Measurements from ENCODE around the gene SUPV3L1.
"Not testable (repeated sequence)": the region's sequence is repeated elsewhere in the genome, so short reads cannot be mapped to it uniquely, and the experiment has no call there.

SUPV3L1 gene

DNA sequence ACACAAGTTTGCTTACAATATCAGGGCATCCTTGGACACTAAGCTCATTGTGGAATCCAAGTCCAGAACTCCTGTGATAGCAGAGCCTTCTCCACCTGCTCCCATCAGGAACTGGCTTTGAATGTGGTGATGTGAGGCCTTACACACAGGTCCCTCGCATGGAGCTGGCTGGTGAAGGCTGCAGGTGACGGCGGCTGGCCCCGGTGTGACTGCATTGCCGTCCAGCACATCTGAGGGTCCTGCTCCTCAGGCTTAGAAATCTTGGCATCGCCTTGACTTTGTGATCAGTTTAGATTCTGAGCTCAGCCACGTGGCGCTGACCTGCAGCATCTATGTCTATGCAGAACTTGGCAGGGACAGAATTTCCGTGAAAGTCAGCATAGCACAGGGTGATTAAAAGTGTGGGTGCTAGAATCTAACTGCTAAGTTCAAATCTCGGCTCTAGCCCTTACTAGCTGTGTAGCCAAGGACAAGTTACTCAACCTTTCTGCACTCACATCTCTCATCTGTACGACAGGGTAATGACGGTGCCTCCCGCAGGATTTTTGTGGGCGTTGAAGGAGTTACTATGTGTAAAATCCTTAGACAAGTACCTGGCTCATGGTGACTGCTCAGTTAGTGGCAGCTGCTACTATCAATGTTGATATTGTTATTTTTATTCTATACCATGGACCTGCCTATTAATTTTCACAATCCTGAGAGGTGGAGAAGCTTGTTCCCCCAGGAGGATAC lies 66.7 kb downstream of the SUPV3L1 start:
- H3K4me3 ChIP-seq (ENCODE audit: low read depth, low read length) = no peak overlapping the region
- no peak for DNase-seq (ENCODE audit: low read depth)
- TF ChIP-seq, protein P1, sequence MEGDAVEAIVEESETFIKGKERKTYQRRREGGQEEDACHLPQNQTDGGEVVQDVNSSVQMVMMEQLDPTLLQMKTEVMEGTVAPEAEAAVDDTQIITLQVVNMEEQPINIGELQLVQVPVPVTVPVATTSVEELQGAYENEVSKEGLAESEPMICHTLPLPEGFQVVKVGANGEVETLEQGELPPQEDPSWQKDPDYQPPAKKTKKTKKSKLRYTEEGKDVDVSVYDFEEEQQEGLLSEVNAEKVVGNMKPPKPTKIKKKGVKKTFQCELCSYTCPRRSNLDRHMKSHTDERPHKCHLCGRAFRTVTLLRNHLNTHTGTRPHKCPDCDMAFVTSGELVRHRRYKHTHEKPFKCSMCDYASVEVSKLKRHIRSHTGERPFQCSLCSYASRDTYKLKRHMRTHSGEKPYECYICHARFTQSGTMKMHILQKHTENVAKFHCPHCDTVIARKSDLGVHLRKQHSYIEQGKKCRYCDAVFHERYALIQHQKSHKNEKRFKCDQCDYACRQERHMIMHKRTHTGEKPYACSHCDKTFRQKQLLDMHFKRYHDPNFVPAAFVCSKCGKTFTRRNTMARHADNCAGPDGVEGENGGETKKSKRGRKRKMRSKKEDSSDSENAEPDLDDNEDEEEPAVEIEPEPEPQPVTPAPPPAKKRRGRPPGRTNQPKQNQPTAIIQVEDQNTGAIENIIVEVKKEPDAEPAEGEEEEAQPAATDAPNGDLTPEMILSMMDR (IDR thresholded peaks at IDR 0.05; ENCODE audit: low read depth, low read length, missing control alignments) = no peak
- in situ Hi-C loops (cut with HindIII; ENCODE audit: low sequenced_read_pairs) = no loop called here

- TF ChIP-seq, protein P1 (IDR thresholded peaks at IDR 0.05; ENCODE audit: low read depth, low read length, missing control alignments) = no peak
- no peak for DNase-seq (ENCODE audit: low read depth)
- in situ Hi-C loops (cut with HindIII; ENCODE audit: low sequenced_read_pairs) = no loop called here
- no peak overlapping the region for H3K4me3 ChIP-seq (ENCODE audit: low read depth, low read length)
Observed at GRCh38 chr10:69247313-69247710, 67.3 kb downstream of the SUPV3L1 start.

DNA sequence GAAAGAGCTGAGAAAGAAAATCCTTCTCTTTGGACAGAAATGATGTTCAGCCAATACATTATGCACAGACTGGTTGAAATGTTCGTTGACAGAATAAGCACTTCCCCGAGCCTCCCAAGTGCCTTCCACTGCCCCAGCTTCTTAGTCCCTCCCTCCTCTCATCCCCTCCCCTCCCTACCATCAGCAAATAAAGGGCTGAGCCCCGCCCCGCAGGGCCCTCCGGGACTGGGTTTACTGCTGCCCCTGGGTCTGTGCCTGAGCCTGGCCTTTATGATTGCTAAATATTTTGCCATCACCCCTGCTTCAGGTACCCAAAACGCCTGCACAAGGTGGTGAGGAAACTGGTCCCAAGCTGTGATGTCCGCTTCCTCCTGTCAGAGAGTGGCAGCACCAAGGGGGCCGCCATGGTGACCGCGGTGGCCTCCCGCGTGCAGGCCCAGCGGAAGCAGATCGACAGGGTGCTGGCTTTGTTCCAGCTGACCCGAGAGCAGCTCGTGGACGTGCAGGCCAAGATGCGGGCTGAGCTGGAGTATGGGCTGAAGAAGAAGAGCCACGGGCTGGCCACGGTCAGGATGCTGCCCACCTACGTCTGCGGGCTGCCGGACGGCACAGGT lies 68.2 kb downstream of the SUPV3L1 start:
- H3K4me3 ChIP-seq (ENCODE audit: low read depth, low read length) = no peak overlapping the region
- in situ Hi-C loops (cut with HindIII; ENCODE audit: low sequenced_read_pairs) = no loop called here
- TF ChIP-seq, protein P1 (IDR thresholded peaks at IDR 0.05; ENCODE audit: low read depth, low read length, missing control alignments) = no peak
- no peak for DNase-seq (ENCODE audit: low read depth)

DNA sequence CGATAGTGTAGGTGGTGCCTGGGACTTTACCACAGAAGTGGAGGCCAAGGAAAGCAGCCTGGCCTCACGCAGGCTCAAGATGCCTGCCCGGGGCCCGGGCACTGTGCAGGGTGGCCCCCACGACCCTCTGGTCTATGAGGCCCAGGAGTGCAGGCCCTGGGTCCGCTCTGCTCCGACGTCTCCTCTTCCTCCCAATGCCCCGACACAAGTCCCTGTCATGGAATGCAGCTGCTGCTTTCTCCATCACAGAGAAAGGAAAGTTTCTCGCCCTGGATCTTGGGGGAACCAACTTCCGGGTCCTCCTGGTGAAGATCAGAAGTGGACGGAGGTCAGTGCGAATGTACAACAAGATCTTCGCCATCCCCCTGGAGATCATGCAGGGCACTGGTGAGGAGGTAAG lies 70.0 kb downstream of the SUPV3L1 start:
- DNase-seq (ENCODE audit: low read depth) = no peak
- H3K4me3 ChIP-seq (ENCODE audit: low read depth, low read length) = no peak overlapping the region
- TF ChIP-seq, protein P1 (IDR thresholded peaks at IDR 0.05; ENCODE audit: low read depth, low read length, missing control alignments) = no peak
- in situ Hi-C loops (cut with HindIII; ENCODE audit: low sequenced_read_pairs) = no loop called here

DNA sequence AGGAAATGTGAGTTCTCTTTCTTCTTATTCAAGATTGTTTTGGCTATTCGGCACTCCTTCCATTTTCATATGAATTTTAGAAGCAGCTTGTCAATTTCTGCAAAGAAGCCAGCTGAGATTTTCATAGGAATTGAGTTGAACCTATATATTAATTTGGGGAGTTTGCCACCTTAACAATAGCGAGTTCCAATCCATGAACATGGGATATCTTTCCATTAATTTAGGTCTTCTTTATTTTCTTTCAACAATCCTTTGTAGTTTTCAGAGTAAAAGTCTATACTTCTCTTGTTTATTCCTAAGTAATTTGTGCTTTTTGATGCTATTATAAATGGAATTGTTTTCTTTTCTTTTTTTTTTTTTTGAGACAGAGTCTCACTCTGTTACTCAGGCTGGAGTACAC lies 71.4 kb downstream of the SUPV3L1 start:
- H3K4me3 ChIP-seq (ENCODE audit: low read depth, low read length); in situ Hi-C loops (cut with HindIII; ENCODE audit: low sequenced_read_pairs); DNase-seq (ENCODE audit: low read depth): not testable (repeated sequence)

GRCh38 chr10:69253171-69253570 lies 73.1 kb downstream of the SUPV3L1 start:
- in situ Hi-C loops (cut with HindIII; ENCODE audit: low sequenced_read_pairs) = no loop called here
- H3K4me3 ChIP-seq (ENCODE audit: low read depth, low read length) = no peak overlapping the region
- DNase-seq (ENCODE audit: low read depth) = no peak
- TF ChIP-seq, protein P1 (IDR thresholded peaks at IDR 0.05; ENCODE audit: low read depth, low read length, missing control alignments) = no peak

DNA sequence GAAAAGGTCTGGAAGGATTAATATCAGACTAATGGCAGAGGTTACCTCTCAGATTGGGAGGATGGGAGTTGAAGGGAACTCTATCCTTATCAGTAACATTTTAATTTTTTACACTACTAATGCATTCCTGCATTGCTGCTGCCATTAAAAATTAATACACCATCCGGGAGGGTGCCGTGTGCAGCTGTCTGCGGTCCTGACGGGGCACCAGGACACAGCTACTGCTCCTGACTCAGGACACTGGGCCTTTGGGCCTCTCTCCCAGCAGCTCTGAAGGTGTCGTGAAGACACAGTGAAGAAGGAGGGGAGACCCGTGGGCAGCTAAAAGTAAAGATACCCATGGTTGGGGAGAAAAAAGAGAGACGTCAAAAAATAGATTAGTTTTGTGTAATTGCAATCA lies 74.8 kb downstream of the SUPV3L1 start:
- H3K4me3 ChIP-seq (ENCODE audit: low read depth, low read length) = no peak overlapping the region
- TF ChIP-seq, protein P1 (IDR thresholded peaks at IDR 0.05; ENCODE audit: low read depth, low read length, missing control alignments) = no peak
- in situ Hi-C loops (cut with HindIII; ENCODE audit: low sequenced_read_pairs) = no loop called here
- DNase-seq (ENCODE audit: low read depth) = no peak

All from astrocyte of the cerebellum (primary cell).